HG02642 (cell line): Measurements from ENCODE around the gene REXO4.
A peak's percentile ranks its signal among the peaks of the same experiment; 100 is the strongest.

Source experiments
- ATAC-seq: cut with Tn5 transposase; IDR thresholded peaks from one replicate; pipeline ENCODE4 v1.9.1; 2021; ENCODE audit warnings: mild to moderate bottlenecking; ENCODE audit not compliant: unreplicated experiment, poor library complexity

Gene REXO4

GRCh38 chr9:133374612-133375115, 43.1 kb downstream of the REXO4 start:
- ATAC-seq: no peak

- ATAC-seq: no peak
These were observed 45.7 kb downstream of the REXO4 start for GRCh38 chr9:133372144-133372543.

- ATAC-seq: no peak
These were observed 46.5 kb downstream of the REXO4 start for GRCh38 chr9:133371261-133371711.

- no peak for ATAC-seq
These were observed 47.1 kb downstream of the REXO4 start for GRCh38 chr9:133370685-133371084.

GRCh38 chr9:133369933-133370332, 47.9 kb downstream of the REXO4 start:
- no peak for ATAC-seq

- no peak for ATAC-seq
These were observed 48.4 kb downstream of the REXO4 start for GRCh38 chr9:133369422-133369821.

GRCh38 chr9:133368249-133368881, 49.4 kb downstream of the REXO4 start:
- ATAC-seq: no peak

- ATAC-seq: no peak
These were observed 50.0 kb downstream of the REXO4 start for GRCh38 chr9:133367778-133368177.

- ATAC-seq: no peak
These were observed 50.6 kb downstream of the REXO4 start for GRCh38 chr9:133367221-133367620.

- ATAC-seq: no peak
These were observed 51.4 kb downstream of the REXO4 start for GRCh38 chr9:133366435-133366834.

- ATAC-seq: no peak
These were observed 55.3 kb downstream of the REXO4 start for GRCh38 chr9:133362359-133363044.

GRCh38 chr9:133361507-133362092, 56.2 kb downstream of the REXO4 start:
- no peak for ATAC-seq

- ATAC-seq: no peak
These were observed 57.1 kb downstream of the REXO4 start for GRCh38 chr9:133360400-133361393.

- ATAC-seq: no peak
These were observed 58.2 kb downstream of the REXO4 start for GRCh38 chr9:133359399-133360175.

GRCh38 chr9:133357656-133358055, 60.2 kb downstream of the REXO4 start:
- ATAC-seq: no peak

- ATAC-seq: peak; percentile 63
These were observed 61.3 kb downstream of the REXO4 start, which contains the start of the genes SURF1 and SURF2 for GRCh38 chr9:133356391-133357091. Gene SURF1 (minus strand): TSS chr9:133356487. CDS start chr9:133356453, 34 bp downstream. Gene SURF2 (plus strand): TSS chr9:133356550. CDS start chr9:133356593, 43 bp downstream.
